ENCODE measurements around the gene CNOT6L.

DNA sequence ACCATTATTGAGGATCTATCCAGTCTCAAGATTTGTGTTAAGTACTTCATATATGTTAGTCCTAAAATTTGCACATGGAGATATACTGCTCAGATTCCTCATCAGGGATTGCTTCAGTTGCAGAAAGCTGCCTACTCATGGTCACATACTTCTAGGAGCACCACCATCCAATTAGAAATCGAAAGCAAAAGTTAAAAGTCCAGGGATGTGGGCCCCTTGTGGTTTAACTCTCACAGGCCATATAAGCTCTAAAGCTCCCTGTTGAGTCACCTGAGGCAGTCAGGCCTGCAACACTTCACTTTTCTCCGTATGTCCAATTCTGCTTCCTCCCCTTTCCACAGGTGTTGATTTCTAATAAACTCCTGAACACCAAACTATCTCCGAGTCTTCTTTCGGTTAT lies 84.2 kb downstream of the CNOT6L start:
- TF ChIP-seq, protein P1, sequence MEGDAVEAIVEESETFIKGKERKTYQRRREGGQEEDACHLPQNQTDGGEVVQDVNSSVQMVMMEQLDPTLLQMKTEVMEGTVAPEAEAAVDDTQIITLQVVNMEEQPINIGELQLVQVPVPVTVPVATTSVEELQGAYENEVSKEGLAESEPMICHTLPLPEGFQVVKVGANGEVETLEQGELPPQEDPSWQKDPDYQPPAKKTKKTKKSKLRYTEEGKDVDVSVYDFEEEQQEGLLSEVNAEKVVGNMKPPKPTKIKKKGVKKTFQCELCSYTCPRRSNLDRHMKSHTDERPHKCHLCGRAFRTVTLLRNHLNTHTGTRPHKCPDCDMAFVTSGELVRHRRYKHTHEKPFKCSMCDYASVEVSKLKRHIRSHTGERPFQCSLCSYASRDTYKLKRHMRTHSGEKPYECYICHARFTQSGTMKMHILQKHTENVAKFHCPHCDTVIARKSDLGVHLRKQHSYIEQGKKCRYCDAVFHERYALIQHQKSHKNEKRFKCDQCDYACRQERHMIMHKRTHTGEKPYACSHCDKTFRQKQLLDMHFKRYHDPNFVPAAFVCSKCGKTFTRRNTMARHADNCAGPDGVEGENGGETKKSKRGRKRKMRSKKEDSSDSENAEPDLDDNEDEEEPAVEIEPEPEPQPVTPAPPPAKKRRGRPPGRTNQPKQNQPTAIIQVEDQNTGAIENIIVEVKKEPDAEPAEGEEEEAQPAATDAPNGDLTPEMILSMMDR (IDR thresholded peaks at IDR 0.05) = no peak
- TF ChIP-seq, protein P2, sequence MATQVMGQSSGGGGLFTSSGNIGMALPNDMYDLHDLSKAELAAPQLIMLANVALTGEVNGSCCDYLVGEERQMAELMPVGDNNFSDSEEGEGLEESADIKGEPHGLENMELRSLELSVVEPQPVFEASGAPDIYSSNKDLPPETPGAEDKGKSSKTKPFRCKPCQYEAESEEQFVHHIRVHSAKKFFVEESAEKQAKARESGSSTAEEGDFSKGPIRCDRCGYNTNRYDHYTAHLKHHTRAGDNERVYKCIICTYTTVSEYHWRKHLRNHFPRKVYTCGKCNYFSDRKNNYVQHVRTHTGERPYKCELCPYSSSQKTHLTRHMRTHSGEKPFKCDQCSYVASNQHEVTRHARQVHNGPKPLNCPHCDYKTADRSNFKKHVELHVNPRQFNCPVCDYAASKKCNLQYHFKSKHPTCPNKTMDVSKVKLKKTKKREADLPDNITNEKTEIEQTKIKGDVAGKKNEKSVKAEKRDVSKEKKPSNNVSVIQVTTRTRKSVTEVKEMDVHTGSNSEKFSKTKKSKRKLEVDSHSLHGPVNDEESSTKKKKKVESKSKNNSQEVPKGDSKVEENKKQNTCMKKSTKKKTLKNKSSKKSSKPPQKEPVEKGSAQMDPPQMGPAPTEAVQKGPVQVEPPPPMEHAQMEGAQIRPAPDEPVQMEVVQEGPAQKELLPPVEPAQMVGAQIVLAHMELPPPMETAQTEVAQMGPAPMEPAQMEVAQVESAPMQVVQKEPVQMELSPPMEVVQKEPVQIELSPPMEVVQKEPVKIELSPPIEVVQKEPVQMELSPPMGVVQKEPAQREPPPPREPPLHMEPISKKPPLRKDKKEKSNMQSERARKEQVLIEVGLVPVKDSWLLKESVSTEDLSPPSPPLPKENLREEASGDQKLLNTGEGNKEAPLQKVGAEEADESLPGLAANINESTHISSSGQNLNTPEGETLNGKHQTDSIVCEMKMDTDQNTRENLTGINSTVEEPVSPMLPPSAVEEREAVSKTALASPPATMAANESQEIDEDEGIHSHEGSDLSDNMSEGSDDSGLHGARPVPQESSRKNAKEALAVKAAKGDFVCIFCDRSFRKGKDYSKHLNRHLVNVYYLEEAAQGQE (IDR thresholded peaks at IDR 0.05; ENCODE audit: low read depth, low read length) = no peak
- TF ChIP-seq FOSL2 (IDR thresholded peaks at IDR 0.05; ENCODE audit: borderline replicate concordance, low read depth) (no peak), NFIC (IDR thresholded peaks at IDR 0.05; ENCODE audit: borderline replicate concordance) (no peak), POLR2AphosphoS5 (IDR thresholded peaks at IDR 0.05; ENCODE audit: low read depth, low read length) (no peak), ELF1 (IDR thresholded peaks at IDR 0.05) (no peak), GABPA (IDR thresholded peaks at IDR 0.05; ENCODE audit: low read depth) (no peak), TAF1 (IDR thresholded peaks at IDR 0.05; ENCODE audit: borderline replicate concordance, low read depth, low read length) (no peak), EZH2phosphoT487 (IDR thresholded peaks at IDR 0.05; ENCODE audit: borderline replicate concordance, low read depth) (no peak)
